Mesenchymal stem cell (in vitro differentiated cells and primary cell): Measurements from ENCODE around the gene HDHD5. TPM values are rescaled to one million over a fixed set of nuclear protein-coding genes. Genes with fewer than 3 reads are reported as not detected.
A peak's percentile ranks its signal among the peaks of the same experiment; 100 is the strongest.

Experiments
- DNase-seq: peaks from one replicate; pipeline ENCODE4 v3.0.0-alpha.2; 2013
- H2AFZ ChIP-seq: one replicate; pipeline ENCODE4 v1.6.1; 2013; ENCODE audit warnings: low read depth, mild to moderate bottlenecking, control low read depth, inconsistent platforms, low read length, moderate library complexity
- H2AK5ac ChIP-seq: 2 replicates; pipeline ENCODE4 v1.6.1; 2013; ENCODE audit warnings: low read length, moderate library complexity, mild to moderate bottlenecking, inconsistent platforms; ENCODE audit not compliant: severe bottlenecking
- H2BK120ac ChIP-seq: one replicate; pipeline ENCODE4 v1.6.1; 2013; ENCODE audit warnings: low read depth, mild to moderate bottlenecking, inconsistent platforms, low read length, moderate library complexity
- H2BK12ac ChIP-seq, 2 experiments: one replicate each; pipeline ENCODE4 v1.6.1; 2013; ENCODE audit warnings: inconsistent platforms in 2 of 2, low read length in 2 of 2, mild to moderate bottlenecking in 2 of 2, moderate library complexity in 2 of 2, control low read depth in 1 of 2
- H2BK15ac ChIP-seq: one replicate; pipeline ENCODE4 v1.6.1; 2013; ENCODE audit warnings: mild to moderate bottlenecking, low read depth, inconsistent platforms; ENCODE audit not compliant: poor library complexity, severe bottlenecking
- H2BK5ac ChIP-seq: 2 replicates; pipeline ENCODE4 v1.6.1; 2013; ENCODE audit warnings: low read depth, mild to moderate bottlenecking, low read length, control low read depth, inconsistent platforms; ENCODE audit not compliant: poor library complexity, severe bottlenecking
- H3K14ac ChIP-seq, 2 experiments: one replicate each; pipeline ENCODE4 v1.6.1; 2013; ENCODE audit warnings: inconsistent platforms in 2 of 2, low read length in 2 of 2, control low read depth in 1 of 2, mild to moderate bottlenecking in 1 of 2, moderate library complexity in 1 of 2
- H3K18ac ChIP-seq, 2 experiments: one replicate each; pipeline ENCODE4 v1.6.1; 2013; ENCODE audit warnings: inconsistent platforms in 2 of 2, low read length in 2 of 2, control low read depth in 1 of 2, low read depth in 1 of 2, mild to moderate bottlenecking in 1 of 2
- H3K23ac ChIP-seq, 2 experiments: one replicate each; pipeline ENCODE4 v1.6.1; 2013; ENCODE audit warnings: inconsistent platforms in 2 of 2, low read length in 2 of 2, mild to moderate bottlenecking in 2 of 2, moderate library complexity in 2 of 2, control low read depth in 1 of 2
- H3K27ac ChIP-seq: 2 replicates; pipeline ENCODE4 v1.5.1; 2013; ENCODE audit warnings: mild to moderate bottlenecking, moderate library complexity, low read length, control low read depth, inconsistent platforms; ENCODE audit not compliant: poor library complexity, severe bottlenecking
- H3K27me3 ChIP-seq, 2 experiments: 2 replicates each; pipeline versions ENCODE4 v1.6.1 to v1.7.0; 2013; ENCODE audit warnings: low read length in 2 of 2, mild to moderate bottlenecking in 2 of 2, moderate library complexity in 2 of 2, control low read depth in 1 of 2, inconsistent platforms in 1 of 2; ENCODE audit not compliant: control insufficient read depth in 1 of 2, insufficient read depth in 1 of 2
- H3K36me3 ChIP-seq, 2 experiments: 2 replicates each; pipeline versions ENCODE4 v1.6.1 to v1.7.0; 2013; ENCODE audit warnings: low read length in 2 of 2, control low read depth in 1 of 2, inconsistent platforms in 1 of 2, low read depth in 1 of 2, mild to moderate bottlenecking in 1 of 2; ENCODE audit not compliant: insufficient read depth in 2 of 2, control insufficient read depth in 1 of 2
- H3K4ac ChIP-seq, 2 experiments: one replicate each; pipeline ENCODE4 v1.6.1; 2013; ENCODE audit warnings: inconsistent platforms in 2 of 2, low read length in 2 of 2, mild to moderate bottlenecking in 2 of 2, moderate library complexity in 2 of 2, control low read depth in 1 of 2, low read depth in 1 of 2
- H3K4me1 ChIP-seq: 2 replicates; pipeline ENCODE4 v1.6.1; 2013; ENCODE audit warnings: low read depth, low read length, control low read depth; ENCODE audit not compliant: control insufficient read depth, insufficient read depth
- H3K4me2 ChIP-seq: 2 replicates; pipeline ENCODE4 v1.6.1; 2013; ENCODE audit warnings: low read length, mild to moderate bottlenecking, inconsistent platforms; ENCODE audit not compliant: poor library complexity, severe bottlenecking
- H3K4me3 ChIP-seq, 2 experiments: 2 replicates each; pipeline versions ENCODE4 v1.5.1 to v1.7.0; 2013; ENCODE audit warnings: low read length in 2 of 2, mild to moderate bottlenecking in 2 of 2, control low read depth in 1 of 2, low read depth in 1 of 2; ENCODE audit not compliant: insufficient read depth in 1 of 2
- H3K79me1 ChIP-seq: replicated peaks from 2 replicates; pipeline ENCODE4 v1.6.1; 2013; ENCODE audit warnings: mild to moderate bottlenecking, control low read depth, low read length, inconsistent platforms; ENCODE audit not compliant: poor library complexity, severe bottlenecking
- H3K9ac ChIP-seq: 2 replicates; pipeline ENCODE4 v1.7.0; 2013; ENCODE audit warnings: mild to moderate bottlenecking, low read length, moderate library complexity
- H3K9me3 ChIP-seq: 2 replicates; pipeline ENCODE4 v1.7.0; 2013; ENCODE audit warnings: mild to moderate bottlenecking, low read length; ENCODE audit not compliant: control insufficient read depth
- H4K8ac ChIP-seq: one replicate; pipeline ENCODE4 v1.6.1; 2013; ENCODE audit warnings: inconsistent platforms, mild to moderate bottlenecking, low read length, moderate library complexity
- H4K91ac ChIP-seq: one replicate; pipeline ENCODE4 v1.6.1; 2013; ENCODE audit warnings: mild to moderate bottlenecking, low read length, inconsistent platforms
- WGBS: methylation state at CpG from one replicate; pipeline ENCODE4 v1.1.7; 2013; ENCODE audit warnings: mixed read lengths; 5-methylcytosine and 5-hydroxymethylcytosine counted together
- polyA plus RNA-seq, 2 experiments: library from polyadenylated mRNA; stranded (reverse); fragments of 200-250 nt; gene quantifications; one replicate each; pipeline ENCODE4 v1.2.3, GENCODE V29; 2013

The HDHD5 gene
- 11.1 TPM for polyA plus RNA-seq (2013, experiment 1 of 2)
- 11.9 TPM for polyA plus RNA-seq (2013, experiment 2 of 2)

GRCh38 chr22:17158568-17159503 is at the start of gene HDHD5:
TSS of gene HDHD5 (minus strand) at chr22:17159277. CDS start at chr22:17159251, 26 bp downstream.
- H2AFZ ChIP-seq, result peak within 1 kb of the TSS; percentile 77
- under 1% methylated on average over 109 of the region's 114 CpGs for WGBS
- H3K27me3 ChIP-seq, result no peaks in the 10 kb centered on the region

DNA sequence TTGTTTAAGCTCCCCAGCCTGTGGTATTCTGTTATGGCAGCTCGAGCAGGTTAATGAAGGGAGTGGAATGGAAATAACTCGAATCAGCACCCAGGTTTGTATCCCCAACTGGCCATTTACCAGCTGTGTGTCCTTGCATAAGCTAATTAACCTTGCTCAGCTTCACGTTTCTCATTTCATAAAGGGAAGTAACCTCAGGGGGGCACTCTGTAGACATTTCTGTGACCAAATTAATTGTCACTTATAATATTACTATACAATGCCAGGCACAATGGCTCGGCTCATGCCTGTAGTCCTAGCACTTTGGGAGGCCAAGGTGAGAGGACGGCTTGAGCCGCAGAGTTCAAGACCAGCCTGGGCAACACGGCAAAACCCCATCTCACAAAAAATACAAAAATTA is 46.4 kb upstream of the HDHD5 start:
- DNase-seq, result no peak
- Histone ChIP-seq H3K4me3 (no peak overlapping the region), H3K36me3 (no peaks in the 10 kb centered on the region), H3K9me3 (no peaks in the 10 kb centered on the region), H3K27me3 (peaks cover 10 to 17% of the 10 kb centered on the region in 2 experiments), H2BK12ac (no peak overlapping the region), H2AK5ac (no peak overlapping the region), H3K9ac (no peak overlapping the region), H3K27ac (no peak overlapping the region), H2BK15ac (no peak overlapping the region), H3K14ac (no peak overlapping the region), H3K23ac (no peak overlapping the region), H2BK5ac (no peak overlapping the region), H3K4me2 (no peak overlapping the region), H4K91ac (no peak overlapping the region), H3K18ac (no peak overlapping the region), H2AFZ (no peak overlapping the region), H2BK120ac (no peak overlapping the region), H3K4me1 (no peaks in the 10 kb centered on the region), H4K8ac (peak overlapping the region; percentile 28), H3K4ac (no peak overlapping the region), H3K79me1 (no peaks in the 10 kb centered on the region)
- 70% methylated on average over 7 of the region's 7 CpGs for WGBS

More at GRCh38 chr22:17158568-17159503, at the start of gene HDHD5:
- Histone ChIP-seq H3K4me2 (peak within 1 kb of the TSS; percentile 78), H3K18ac (peak within 1 kb of the TSS; percentile 72 to 93), H4K91ac (peak within 1 kb of the TSS; percentile 97), H3K23ac (peak within 1 kb of the TSS in 1 of 2 experiments; percentile 5), H3K14ac (peak within 1 kb of the TSS in 1 of 2 experiments; percentile 96), H3K27ac (peak within 1 kb of the TSS; percentile 81), H2AK5ac (no peak within 1 kb of the TSS), H3K4ac (peak within 1 kb of the TSS; percentile 78 to 79), H2BK15ac (peak within 1 kb of the TSS; percentile 78), H2BK120ac (no peak within 1 kb of the TSS), H3K9me3 (no peaks in the 10 kb centered on the region), H3K79me1 (peaks cover 17% of the 10 kb centered on the region), H2BK5ac (peak within 1 kb of the TSS; percentile 47), H3K9ac (peak within 1 kb of the TSS; percentile 90), H4K8ac (peak within 1 kb of the TSS; percentile 93), H3K36me3 (no peaks in the 10 kb centered on the region), H3K4me3 (peak within 1 kb of the TSS; percentile 80 to 83), H3K4me1 (peaks cover 6% of the 10 kb centered on the region), H2BK12ac (peak within 1 kb of the TSS in 1 of 2 experiments; percentile 22)
- DNase-seq, result peak; percentile 92

GRCh38 chr22:17201285-17201945 is 42.3 kb upstream of the HDHD5 start:
- Histone ChIP-seq H2BK12ac (no peak overlapping the region), H3K4me3 (no peak overlapping the region), H2BK120ac (no peak overlapping the region), H2BK5ac (no peak overlapping the region), H3K27me3 (peaks cover 16 to 17% of the 10 kb centered on the region in 2 experiments), H3K36me3 (no peaks in the 10 kb centered on the region), H3K4ac (no peak overlapping the region), H3K4me1 (no peaks in the 10 kb centered on the region), H2AK5ac (no peak overlapping the region), H3K9me3 (no peaks in the 10 kb centered on the region), H3K9ac (no peak overlapping the region), H3K4me2 (no peak overlapping the region), H4K8ac (no peak overlapping the region), H3K79me1 (no peaks in the 10 kb centered on the region), H3K23ac (no peak overlapping the region), H2BK15ac (no peak overlapping the region), H3K27ac (no peak overlapping the region), H3K14ac (no peak overlapping the region), H4K91ac (no peak overlapping the region), H2AFZ (no peak overlapping the region), H3K18ac (no peak overlapping the region)
- DNase-seq, result peak; percentile 9
- WGBS, result 61% methylated on average over 8 of the region's 8 CpGs
